HepG2 (cell line): ENCODE results near the gene DDX49. TPM values are rescaled to one million over a fixed set of nuclear protein-coding genes. Genes with fewer than 3 reads are reported as not detected.

Experiments
- ATAC-seq: fragments of 200-7000 bp; cut with Tn5 transposase; 3 replicates; pipeline ENCODE4 v1.9.1; 2020; ENCODE audit warnings: mild to moderate bottlenecking, moderate library complexity
- BruUV-seq: library from RNA; stranded (reverse); fragments of 400-500 nt; replicated peaks from 2 replicates; lab custom pipeline; 2021; lab: Mats Ljungman, UMichigan
- CTCF ChIA-PET: fragments of 300-600 bp; formaldehyde crosslinking; extraction: SDS; loops from one replicate; lab custom pipeline; 2021; ENCODE audit warnings: low total read pairs, inconsistent platforms, low intra/inter-chr PET ratio; lab: Yijun Ruan, JAX
- POLR2A ChIA-PET: fragments of 350-600 bp; sonication (Branson Sonifier 250); formaldehyde crosslinking; loops from one replicate; lab custom pipeline; 2020; ENCODE audit warnings: antibody characterized with exemption, inconsistent platforms; lab: Yijun Ruan, JAX
- DNase-seq: peaks from one replicate; pipeline ENCODE4 v3.0.0-alpha.2; 2015; ENCODE audit warnings: low spot score
- FAIRE-seq: peaks from 3 replicates; lab custom pipeline; 2011; peaks lifted over from hg19 to GRCh38; lab: Jason Lieb, UNC
- H2AFZ ChIP-seq: one replicate; pipeline ENCODE4 v1.6.1; 2011; ENCODE audit warnings: low read length, inconsistent platforms
- H3K27ac ChIP-seq: fragments of 300-600 bp; 3 replicates; pipeline ENCODE4 v1.8.0; 2011; ENCODE audit warnings: mixed run types, mild to moderate bottlenecking, mixed read lengths, low read length, inconsistent platforms; ENCODE audit not compliant: insufficient read depth; ENCODE audit errors: extremely low read length
- H3K27me3 ChIP-seq, 2 experiments: fragments of 200-600 bp in 1 of 2; 2 replicates in 1 of 2; 3 replicates in 1 of 2; pipeline versions ENCODE4 v1.6.0 to v1.8.0; 2011; ENCODE audit warnings: low read length in 2 of 2, mild to moderate bottlenecking in 2 of 2, moderate library complexity in 2 of 2, inconsistent platforms in 1 of 2; ENCODE audit not compliant: insufficient read depth in 2 of 2, control insufficient read depth in 1 of 2
- H3K36me3 ChIP-seq, 2 experiments: fragments of 200-600 bp in 1 of 2; replicated peaks in 1 of 2; 2 replicates in 1 of 2; 3 replicates in 1 of 2; pipeline versions ENCODE4 v1.5.1 to v1.8.0; 2011; ENCODE audit warnings: low read length in 2 of 2, inconsistent platforms in 1 of 2; ENCODE audit not compliant: insufficient read depth in 2 of 2, control insufficient read depth in 1 of 2
- H3K4me1 ChIP-seq: 2 replicates; pipeline ENCODE4 v1.5.1; 2012; ENCODE audit warnings: low read length, inconsistent platforms; ENCODE audit not compliant: insufficient read depth
- H3K4me2 ChIP-seq: 2 replicates; pipeline ENCODE4 v1.6.0; 2011; ENCODE audit warnings: low read depth, low read length, inconsistent platforms
- H3K4me3 ChIP-seq, 3 experiments: fragments of 200-600 bp in 1 of 3; sonication (generic), shearing (Covaris generic) in 1 of 3; replicated peaks in 1 of 3; 2 replicates each; pipeline ENCODE4 v1.5.1; 2011 to 2016; ENCODE audit warnings: low read length in 3 of 3, inconsistent platforms in 2 of 3, low read depth in 2 of 3, mild to moderate bottlenecking in 2 of 3, control low read depth in 1 of 3, mixed read lengths in 1 of 3; ENCODE audit not compliant: insufficient read depth in 1 of 3
- H3K79me2 ChIP-seq: one replicate; pipeline ENCODE4 v1.6.1; 2011; ENCODE audit warnings: low read length, inconsistent platforms; ENCODE audit not compliant: insufficient read depth
- H3K9ac ChIP-seq: 2 replicates; pipeline ENCODE4 v1.6.0; 2011; ENCODE audit warnings: mild to moderate bottlenecking, low read depth, low read length, inconsistent platforms; ENCODE audit not compliant: insufficient read depth
- H3K9me3 ChIP-seq: 2 replicates; pipeline ENCODE4 v1.5.1; 2012; ENCODE audit warnings: mild to moderate bottlenecking, low read length
- H4K20me1 ChIP-seq: 2 replicates; pipeline ENCODE4 v1.6.0; 2011; ENCODE audit warnings: inconsistent platforms, mild to moderate bottlenecking, low read length, moderate library complexity; ENCODE audit not compliant: insufficient read depth
- MED8 ChIP-seq: sonication (generic); formaldehyde crosslinking; IDR thresholded peaks from 2 replicates; pipeline ENCODE4 v1.8.1; 2023; ENCODE audit warnings: mild to moderate bottlenecking, missing genetic modification reagents; ENCODE audit not compliant: insufficient replicate concordance
- MLXIP ChIP-seq: sonication (generic); formaldehyde crosslinking; IDR thresholded peaks from 2 replicates; pipeline ENCODE4 v1.9.0; 2021; ENCODE audit warnings: missing genetic modification reagents, borderline replicate concordance
- ZFP36L1 ChIP-seq: sonication (generic); formaldehyde crosslinking; IDR thresholded peaks from 2 replicates; pipeline ENCODE4 v1.8.0; 2022; ENCODE audit warnings: mild to moderate bottlenecking, missing genetic modification reagents, moderate library complexity
- ZNF10 ChIP-seq: sonication (generic); formaldehyde crosslinking; IDR thresholded peaks from 2 replicates; pipeline ENCODE4 v1.4.0; 2020; ENCODE audit warnings: mild to moderate bottlenecking, low read depth, missing genetic modification reagents, borderline replicate concordance
- ZNF362 ChIP-seq: sonication (generic); formaldehyde crosslinking; IDR thresholded peaks from 2 replicates; pipeline ENCODE4 v1.4.0; 2020; ENCODE audit warnings: missing genetic modification reagents, mild to moderate bottlenecking, borderline replicate concordance
- ZNF7 ChIP-seq: IDR thresholded peaks from 2 replicates; pipeline ENCODE4 v1.6.1; 2016; ENCODE audit warnings: missing biosample characterization, missing genetic modification reagents
- WGBS: methylation state at CpG from one replicate; pipeline ENCODE4 v1.1.6; 2017; ENCODE audit warnings: low lambda C conversion rate; 5-methylcytosine and 5-hydroxymethylcytosine counted together
- in situ Hi-C: cut with HindIII; loops from 2 replicates; pipeline ENCODE4 v1.10.0; 2017; ENCODE audit warnings: low pct_unique_long_range_greater_than_20kb; ENCODE audit not compliant: extremely low pct_ligation_motif_present
- intact Hi-C: fragments of 100-400 bp; cut with micrococcal nuclease; formaldehyde crosslinking; loops from one replicate; pipeline ENCODE4 v1.10.0; 2022; ENCODE audit not compliant: unreplicated experiment
- polyA plus RNA-seq, 8 experiments: library from polyadenylated mRNA; depleted of rRNA in 3 of 8; stranded (reverse) in 7 of 8; unstranded in 1 of 8; fragments of >200 nt; fragmentation: Illumina TruSeq in 4 of 8; extraction: Trizol in 4 of 8; gene quantifications; 2 replicates each; pipeline versions ENCODE4 v1.2.1 to v1.2.3, GENCODE V29; 2011 to 2016; ENCODE audit warnings: low read depth in 4 of 8, missing spikeins in 1 of 8, mixed read lengths in 1 of 8; ENCODE audit not compliant: insufficient read depth in 1 of 8
- total RNA-seq, 5 experiments: library from RNA; depleted of rRNA; stranded (reverse); fragments of >200 nt; fragmentation: Illumina TruSeq; extraction: Trizol; gene quantifications; 2 replicates each; pipeline ENCODE4 v1.2.3, GENCODE V29; 2016; ENCODE audit warnings: low read depth in 1 of 5

DDX49 gene
- total and polyA plus RNA-seq, 2 of the 13 experiments (the other 11 are each of a cell fraction or from before 2014, with no cell fraction given) = 27.0 to 46.2 TPM

GRCh38 chr19:18878858-18879578 is 40.5 kb upstream of the DDX49 start (continued):
- TF ChIP-seq MLXIP (CRISPR knock-in tag) = no peak

- Histone ChIP-seq H4K20me1 (no peaks in the 10 kb centered on the region), H3K27me3 (no peaks in the 10 kb centered on the region), H3K27ac (no peak overlapping the region), H3K9me3 (no peaks in the 10 kb centered on the region), H3K9ac (no peak overlapping the region), H3K4me1 (peaks cover 3% of the 10 kb centered on the region), H3K4me3 (no peak overlapping the region), H3K4me2 (no peak overlapping the region), H2AFZ (no peak overlapping the region), H3K36me3 (peaks cover 2 to 5% of the 10 kb centered on the region in 2 experiments; a peak in 2 of 5 replicates), H3K79me2 (no peaks in the 10 kb centered on the region)
- no TSS peak for BruUV-seq
- in situ Hi-C loops = no loop called here
- intact Hi-C loops = no loop called here
- CTCF ChIA-PET = no interaction called here
- no peak for FAIRE-seq
- no peak for DNase-seq
- 65% methylated on average over 9 of the region's 13 CpGs for WGBS
- POLR2A ChIA-PET = interaction anchor here (1.4 kb wide), 1 partner anchor 39 kb away, joined by 3 read pairs; the partner anchor contains the start of gene COPE
- no peak for TF ChIP-seq ZNF7 (CRISPR knock-in tag)
- no peak for TF ChIP-seq ZFP36L1 (CRISPR knock-in tag)
- TF ChIP-seq ZNF10 = no peak
- no peak for TF ChIP-seq MED8
- no peak for TF ChIP-seq ZNF362 (CRISPR knock-in tag)
- peak; percentile 49 for ATAC-seq
These were observed 39.7 kb upstream of the DDX49 start for GRCh38 chr19:18879579-18880373.
